ELR (cell line): ENCODE measurements around the gene TCF4.
A peak's percentile ranks its signal among the peaks of the same experiment; 100 is the strongest.

Experiments used
- DNase-seq: peaks from one replicate; pipeline ENCODE4 v3.0.0-alpha.2; 2015; ENCODE audit warnings: low read depth

Gene TCF4

DNA sequence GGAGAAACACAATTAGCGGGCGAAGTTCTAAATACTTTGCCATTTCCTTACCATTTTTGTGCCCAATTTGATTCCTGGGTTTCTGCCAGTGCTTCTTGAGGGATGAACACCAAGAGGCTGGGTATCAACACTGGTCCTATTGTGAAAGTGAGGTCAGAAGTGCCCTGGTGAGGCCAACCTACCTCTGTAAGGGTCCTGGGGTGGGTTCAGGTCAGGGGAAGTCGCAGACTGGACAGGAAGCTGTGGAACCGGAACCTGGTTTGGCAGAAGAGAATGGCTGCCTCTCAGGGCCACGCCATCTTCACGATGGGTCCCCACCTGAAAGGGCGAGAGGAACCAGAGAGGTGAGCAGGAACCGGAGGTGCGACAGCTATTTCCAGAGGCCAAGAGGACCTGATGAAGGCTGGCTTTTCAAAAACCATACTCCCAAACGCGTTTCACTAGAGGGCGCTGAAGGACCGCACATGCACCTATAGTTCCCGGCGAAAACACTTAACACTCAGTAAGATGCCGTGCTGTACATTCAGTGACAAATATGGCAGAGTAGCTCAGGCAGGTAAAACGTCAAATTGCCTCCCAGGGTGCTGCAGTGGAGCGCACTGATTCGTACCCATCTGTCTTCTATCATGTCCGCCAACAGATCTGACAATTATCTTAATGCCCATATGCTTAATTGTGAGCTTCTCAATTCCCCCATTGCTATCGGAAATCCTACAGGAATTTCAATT lies 353.5 kb downstream of the TCF4 start:
- peak; percentile 85 for DNase-seq

DNA sequence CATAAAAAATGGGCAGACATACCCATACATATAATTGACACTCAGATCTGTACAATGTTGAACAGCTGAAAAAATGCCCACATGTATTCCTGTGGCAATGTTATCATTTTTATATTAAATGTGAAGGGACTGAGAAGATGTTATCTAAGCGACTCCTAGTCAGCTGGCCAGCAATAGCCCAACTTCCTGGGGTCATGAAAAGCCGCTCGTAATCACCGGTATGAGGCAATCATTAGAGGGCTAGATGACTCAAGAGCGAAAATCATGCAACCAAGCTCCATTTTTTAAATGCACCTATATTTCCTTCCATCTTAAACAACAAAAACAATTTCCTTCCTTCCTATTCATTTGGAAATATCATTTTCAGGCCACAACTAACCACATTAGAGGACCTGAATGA lies 354.1 kb downstream of the TCF4 start:
- DNase-seq, result peak; percentile 86

DNA sequence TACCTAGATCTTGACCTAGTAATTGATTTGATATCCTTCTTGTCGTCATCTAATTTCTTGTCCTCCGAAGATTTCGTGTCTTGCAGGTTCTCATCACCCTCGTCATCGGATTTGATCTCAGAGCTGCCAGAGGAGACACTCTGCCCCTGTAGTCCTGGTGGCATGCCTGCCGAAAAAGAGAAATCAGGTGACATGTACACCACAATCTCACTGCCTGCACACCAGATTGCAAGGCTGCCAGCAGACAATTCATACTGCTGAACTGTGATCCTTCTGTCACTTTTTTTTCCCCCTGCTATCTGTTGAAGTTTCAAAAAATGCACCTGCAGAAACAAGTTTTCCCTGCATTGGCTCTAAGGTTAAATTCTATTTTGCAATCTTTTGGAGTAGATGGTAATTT lies 355.5 kb downstream of the TCF4 start:
- no peak for DNase-seq

DNA sequence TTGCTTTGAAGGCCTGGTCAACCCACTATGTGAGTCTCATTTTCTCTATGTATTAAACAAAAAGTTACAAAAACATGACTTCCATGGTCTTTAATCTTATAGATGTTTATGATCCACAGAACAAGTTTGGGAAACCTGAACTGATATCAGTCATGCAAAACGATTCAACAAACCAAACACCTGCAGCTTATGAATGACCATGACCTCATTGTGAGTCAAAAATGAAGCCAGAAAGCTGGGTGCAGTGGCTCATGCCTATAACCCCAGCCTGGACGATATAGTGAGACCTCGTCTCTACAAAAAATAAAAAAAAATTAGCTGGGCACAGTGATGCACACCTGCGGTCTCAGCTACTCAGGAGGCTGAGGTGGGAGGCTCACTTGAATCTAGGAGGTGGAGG lies 358.3 kb downstream of the TCF4 start:
- DNase-seq, result peak; percentile 19

DNA sequence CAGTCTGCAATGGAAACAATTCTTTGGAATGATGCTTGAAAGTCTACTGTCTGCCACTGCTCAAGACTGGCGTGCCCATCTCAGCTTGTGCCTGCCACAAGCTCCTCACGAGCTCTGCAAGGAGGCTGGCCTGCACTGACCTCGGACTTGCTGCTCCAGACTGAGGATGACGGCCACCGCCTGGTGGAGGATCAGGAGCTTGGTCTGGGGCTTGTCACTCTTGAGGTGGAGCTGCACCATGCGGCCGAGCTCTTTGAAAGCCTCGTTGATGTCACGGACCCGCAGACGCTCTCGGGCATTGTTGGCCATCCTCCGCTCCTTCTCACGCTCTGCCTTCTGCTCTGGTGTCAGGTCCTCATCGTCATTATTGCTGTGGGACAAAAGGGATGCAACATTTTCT lies 359.3 kb downstream of the TCF4 start:
- DNase-seq, result no peak

DNA sequence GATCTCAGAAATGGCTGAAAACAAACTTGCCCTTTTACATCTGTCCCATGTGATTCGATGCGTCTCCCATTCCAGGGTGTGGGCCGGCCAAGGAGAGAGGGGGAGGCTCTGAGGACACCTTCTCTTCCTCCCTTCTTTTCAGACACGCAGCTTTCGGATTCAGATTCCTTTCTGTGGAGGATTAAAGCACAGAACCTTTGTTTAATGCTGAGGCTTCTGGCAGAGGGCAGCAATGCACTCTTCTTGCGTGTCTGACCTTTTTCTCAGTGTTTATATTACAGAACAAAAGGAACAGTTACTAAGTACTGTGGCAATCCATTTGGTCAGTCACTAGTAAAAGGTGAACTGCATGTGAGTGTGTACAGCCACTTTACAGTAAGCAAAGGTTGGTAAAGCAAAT lies 359.8 kb downstream of the TCF4 start:
- DNase-seq, result peak; percentile 44

DNA sequence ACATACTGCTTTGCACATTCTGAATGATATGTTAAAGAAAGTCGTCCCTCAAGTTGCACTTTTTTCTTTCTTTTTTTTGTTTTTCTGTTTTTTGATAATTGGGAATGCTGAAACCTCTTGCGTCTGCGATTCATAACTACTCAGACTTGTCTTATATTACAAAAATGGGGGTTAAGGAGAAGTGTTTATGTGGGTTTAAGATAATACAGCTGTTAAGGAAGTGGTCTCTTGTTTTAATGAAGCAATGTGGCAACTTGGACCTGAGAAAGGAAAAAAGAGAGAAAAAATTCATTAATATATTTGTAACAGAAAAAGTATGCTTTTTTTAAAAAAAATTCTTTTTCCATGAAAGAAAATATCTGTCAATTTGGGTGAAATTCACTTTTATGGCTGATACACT lies 360.2 kb downstream of the TCF4 start:
- no peak for DNase-seq

DNA sequence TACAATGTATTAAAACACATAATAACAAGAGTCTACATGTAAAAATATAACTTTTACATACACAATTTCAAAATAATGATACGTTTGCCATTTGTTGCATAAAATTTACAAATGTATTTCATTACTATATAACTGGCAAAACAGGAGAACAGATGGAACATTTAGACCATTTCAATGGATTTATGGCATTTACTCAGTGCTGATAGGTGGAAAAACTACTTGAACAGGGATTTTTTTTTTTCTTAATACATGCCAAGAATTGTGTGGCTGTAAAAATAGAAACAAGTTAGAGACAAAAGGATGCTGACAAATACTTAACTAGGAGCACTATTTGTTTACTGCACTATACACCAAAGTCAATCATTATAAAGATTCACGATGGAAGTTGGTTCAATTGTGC lies 361.9 kb downstream of the TCF4 start:
- DNase-seq, result no peak

DNA sequence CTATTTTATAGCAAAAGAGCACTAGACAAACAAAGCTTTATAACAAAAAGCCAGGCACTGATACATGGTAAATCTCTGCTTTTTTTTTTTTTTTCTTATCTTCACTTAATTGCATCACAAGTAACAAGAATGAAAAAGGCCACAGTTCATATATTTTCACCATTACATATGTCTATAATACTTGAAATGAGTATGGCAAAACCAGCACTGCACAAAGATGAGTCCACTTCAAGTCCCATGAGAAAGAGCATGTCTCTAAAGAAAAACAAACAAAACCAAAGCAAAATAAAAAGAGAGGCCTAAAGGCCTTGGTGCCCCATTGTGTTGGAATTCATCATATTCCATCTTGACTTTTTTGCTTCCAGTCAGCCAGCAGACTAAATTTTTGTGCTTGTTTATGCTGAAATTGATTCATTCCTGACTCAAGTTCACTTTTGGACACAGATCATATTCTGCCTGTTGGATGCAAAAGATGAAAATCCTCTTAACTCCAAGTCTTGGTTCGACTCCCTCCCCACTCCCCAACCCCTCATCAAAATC lies 363.8 kb downstream of the TCF4 start:
- no peak for DNase-seq

DNA sequence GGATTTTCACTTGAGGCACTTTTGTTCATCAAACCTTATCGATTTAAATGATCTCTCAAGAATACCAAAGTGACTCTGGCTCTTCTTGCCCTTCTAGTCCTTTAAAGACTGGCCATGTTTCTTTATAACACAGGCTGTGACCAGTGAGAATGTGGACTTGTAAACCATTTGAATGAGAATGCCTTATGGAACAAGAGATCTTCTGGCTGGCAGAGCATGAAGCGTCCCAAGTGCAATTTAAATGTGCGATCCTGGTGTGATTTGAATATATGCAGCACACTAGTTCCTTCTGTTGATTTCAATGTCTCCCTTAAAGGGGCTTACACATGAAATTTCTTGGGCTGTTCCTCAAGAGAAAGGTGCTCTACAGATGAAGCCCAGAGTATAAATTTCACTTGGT lies 366.4 kb downstream of the TCF4 start:
- DNase-seq, result no peak

DNA sequence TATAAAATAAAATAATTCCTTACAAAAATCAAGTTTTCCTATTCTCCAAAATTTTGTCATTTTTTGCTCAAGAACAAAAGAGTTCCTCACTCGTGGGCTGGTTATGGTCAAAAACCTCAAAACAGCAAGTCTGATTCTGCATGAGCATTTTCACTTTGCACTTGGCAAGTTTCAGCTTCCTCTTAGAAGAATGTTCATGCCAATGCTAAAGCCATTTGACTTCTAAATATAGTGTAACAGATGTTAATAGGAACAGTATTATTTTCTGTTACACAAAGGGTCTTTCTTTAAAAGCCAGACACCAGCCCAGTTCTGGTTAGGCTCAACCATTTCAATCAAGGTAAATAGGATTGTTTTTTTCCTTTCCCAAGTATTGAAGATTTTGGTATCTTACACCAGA lies 367.5 kb downstream of the TCF4 start:
- DNase-seq, result no peak

DNA sequence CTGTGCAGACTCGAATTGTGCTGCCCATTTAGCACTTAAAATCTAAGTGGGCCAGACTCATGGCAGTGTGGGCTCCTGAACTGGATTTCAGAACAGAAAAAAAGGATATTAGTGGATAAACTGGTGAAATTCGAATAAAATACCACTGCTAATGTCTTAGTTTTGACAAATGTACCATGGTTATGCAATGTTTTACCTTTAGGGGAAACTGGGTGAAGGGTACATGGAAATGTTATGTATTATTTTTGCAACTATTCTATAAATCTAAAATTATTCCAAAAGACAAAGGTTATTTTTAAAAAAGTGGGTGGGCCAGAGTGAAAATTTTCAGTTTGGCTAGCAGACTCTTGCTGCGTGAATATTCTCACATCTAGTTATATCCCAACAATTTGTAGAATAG lies 368.2 kb downstream of the TCF4 start:
- DNase-seq, result no peak

DNA sequence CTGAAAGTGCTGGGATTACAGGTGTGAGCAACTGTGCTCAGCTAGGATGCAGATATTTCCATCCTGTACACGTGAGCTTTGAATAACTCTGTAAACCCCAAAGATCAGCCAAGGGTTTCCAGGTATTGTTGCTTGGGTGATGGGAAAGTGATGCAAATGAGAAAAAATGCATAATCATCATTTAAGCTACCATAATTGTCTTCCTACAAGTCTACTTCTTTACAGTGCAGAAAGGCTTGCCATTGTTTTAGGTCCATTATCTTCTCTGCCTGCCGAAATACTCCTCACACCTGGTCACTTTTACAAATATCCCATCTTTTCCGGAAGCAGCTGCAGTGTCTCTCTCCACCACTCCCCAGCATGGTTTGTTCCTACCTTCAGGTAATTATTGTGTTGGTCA lies 368.9 kb downstream of the TCF4 start:
- no peak for DNase-seq

DNA sequence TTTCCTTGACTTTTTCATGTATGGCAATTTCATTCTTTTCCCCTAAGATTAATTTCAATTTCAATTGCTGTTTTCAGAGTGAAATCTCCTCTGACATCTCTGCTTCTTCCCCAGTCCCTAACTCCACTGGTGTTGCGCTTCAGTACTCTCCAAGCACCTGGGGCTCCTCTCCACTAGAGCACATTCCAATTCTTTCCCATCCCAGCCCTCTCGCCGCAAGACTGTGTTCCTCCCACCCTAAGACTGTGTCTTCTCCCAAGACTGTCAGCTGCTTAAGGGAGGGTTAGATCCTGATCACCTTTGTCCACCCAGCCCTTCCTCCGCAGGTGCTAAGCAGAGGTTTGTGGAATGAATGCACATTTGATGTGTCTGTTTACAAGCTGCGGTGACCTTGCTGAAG lies 373.0 kb downstream of the TCF4 start:
- no peak for DNase-seq

DNA sequence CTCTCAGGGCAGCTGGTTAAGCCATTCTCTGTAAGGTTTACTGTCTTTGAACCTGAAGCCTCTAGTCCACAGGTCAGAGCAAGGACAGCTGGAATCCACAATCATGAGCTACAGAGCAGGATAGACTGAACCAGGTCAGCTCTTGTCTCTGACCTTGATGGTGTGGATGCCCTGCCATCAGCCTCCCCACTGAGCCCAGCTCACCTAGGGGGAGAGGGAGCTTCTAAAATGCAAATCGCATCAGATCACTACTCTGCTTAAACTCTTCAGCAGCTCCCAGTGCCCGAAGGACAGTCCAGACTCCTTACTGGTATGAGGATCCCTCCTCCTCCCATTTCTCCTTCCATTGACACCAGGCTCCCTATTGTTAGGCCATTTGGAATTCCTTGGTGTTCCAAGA lies 373.5 kb downstream of the TCF4 start:
- no peak for DNase-seq

DNA sequence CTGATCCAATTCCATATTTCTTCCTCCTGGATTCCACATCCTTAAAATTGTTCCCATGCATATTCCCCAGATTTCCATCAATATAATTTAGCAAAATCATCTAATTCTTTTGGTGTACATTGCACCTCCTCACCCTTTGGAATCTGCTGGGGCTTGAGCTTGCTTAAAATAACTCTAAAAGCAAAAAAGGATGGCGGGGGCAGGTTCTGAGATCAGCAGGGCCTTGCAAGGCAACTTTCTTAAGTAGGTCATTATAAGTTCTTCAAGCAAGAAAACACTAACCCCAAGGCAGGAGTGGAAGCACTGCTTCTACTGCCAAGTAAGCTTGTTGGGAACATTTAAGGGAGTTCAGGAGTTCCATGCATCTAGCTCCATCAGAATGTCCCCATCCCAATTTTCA lies 374.4 kb downstream of the TCF4 start:
- no peak for DNase-seq

DNA sequence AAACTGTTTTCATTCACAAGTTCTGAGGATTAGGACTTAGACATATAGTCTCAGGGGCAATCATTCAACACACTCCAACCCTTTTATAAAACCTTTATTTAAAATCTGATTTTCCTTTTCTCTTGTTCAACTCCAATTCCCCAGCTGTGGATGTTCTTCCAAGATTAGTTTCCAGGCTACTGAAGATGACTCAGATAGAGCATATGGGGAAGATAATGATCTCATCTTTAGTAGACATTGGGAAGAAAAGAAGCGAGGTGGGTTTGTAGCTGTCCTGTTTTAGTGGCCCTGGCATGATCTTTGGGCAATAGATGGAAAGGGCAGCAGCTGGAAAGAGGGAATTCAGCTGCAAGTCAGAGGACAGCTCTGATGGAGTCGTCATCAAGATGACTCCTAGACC lies 381.1 kb downstream of the TCF4 start:
- DNase-seq, result peak; percentile 52

DNA sequence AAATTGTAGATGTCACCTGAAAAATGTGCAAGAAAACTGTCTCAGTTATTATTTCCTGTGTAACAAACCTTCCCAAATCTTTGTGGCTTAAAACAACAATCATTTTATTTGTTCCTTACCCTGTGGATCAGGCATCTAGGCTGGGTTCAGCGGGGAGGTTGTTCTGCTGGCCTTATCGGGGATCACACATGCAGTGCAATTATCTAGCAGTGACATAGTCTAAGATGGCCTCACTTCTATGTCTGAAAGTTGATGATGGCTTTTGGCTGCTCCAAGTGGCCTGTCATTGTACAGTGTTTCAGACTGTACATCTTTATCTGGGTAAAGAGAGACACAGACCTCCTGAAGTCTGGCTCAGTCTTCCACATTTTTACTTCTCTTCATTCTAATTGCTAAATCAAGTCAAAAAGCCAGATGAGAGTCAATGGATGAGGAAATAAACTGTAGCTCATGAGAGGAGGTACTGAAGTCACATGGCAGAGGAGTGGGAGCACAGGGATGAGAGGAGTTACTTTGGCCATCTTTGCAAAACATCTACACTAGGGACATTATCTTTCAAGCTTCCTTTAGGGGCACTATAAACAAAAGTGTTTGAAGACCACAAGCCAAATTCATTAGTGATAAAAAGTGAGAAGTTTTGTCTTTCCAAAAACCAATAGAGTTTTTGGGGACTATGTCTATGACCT lies 385.6 kb downstream of the TCF4 start:
- DNase-seq, result no peak

DNA sequence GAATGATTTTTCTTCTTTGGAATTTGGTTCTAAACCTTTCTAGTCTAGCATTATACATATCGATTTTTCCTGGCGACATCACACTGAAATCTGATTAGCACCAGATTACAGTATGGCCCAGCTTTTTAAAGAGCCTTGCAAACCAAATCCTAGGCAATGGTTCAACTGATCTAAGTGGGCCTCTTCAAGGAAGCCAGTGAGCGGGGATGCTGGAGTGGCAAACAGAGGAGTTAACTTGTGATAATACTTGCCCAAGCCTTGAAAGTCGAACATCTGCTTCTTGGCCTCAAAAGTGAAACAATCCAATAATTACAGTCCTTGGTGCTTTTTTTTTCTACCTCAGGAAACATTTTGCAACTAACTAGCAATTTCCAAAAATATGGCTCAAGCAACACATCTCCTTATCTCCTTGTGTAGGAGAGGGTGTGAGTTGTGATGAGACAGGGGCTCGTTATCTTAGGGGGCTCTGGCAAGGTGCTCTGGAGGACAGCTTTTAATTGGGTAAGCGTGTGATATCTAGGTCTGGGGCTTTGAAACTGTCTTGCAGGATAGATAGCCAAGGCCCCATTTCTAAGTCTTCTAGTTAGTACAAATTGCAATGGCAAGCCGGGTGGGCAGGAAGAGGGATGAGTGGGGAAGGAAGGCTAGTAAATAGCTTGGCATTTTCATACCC lies 388.6 kb downstream of the TCF4 start:
- no peak for DNase-seq

DNA sequence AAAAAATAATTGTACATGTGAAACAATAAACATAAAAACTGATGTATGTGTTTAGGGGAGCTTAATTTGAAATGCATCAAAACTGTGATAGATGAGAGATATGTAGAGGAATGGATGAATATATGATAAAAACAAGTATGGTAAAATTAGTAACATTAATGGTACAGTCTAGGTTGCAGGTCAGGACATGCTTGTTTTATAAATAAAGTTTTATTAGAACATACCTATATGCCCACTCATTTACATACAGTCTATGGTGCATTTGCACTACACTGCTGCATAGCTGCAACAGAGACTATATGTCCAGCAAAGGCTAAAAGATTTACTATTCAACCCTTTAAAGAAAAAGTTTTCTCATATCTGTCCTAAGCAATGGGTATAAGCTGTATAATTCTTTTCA lies 392.1 kb downstream of the TCF4 start:
- no peak for DNase-seq

DNA sequence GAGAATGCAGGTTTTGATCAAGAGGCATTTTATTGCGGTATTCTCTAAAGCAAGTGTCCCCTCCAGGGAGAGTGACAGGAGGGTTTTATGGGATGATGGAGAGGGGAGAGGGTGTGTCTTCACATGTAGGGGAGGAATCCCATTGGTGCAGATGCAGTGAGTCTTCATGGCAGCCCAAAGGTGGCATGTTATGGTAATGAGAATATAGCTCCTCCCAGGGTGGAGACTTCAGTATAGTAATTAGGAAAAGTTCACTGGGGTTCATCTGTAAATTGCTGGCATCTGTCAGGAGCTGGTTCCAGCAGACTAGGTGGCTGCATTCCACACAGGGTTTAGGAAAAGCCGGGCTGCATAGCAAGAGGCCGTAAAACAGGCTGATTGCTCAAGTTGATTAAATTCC lies 398.0 kb downstream of the TCF4 start:
- no peak for DNase-seq

DNA sequence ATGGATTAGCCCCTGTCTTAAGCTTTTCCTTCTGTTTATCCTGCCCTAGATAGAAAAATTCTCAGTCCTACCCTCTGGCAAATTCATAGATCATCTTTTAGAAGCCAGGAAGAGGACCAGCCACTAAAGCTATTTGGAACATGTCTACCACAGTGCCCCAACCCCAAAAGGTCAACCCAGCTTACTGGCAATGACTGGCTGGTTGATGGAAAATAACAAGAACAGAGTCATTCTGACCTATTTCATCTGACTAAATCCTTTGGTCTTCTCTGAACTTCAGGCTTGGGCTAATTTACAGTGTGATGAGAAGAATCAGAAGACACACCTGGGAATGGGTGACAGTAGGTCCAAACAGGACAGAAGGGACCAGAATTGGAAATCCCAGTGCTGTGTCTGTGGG lies 401.4 kb downstream of the TCF4 start:
- no peak for DNase-seq

DNA sequence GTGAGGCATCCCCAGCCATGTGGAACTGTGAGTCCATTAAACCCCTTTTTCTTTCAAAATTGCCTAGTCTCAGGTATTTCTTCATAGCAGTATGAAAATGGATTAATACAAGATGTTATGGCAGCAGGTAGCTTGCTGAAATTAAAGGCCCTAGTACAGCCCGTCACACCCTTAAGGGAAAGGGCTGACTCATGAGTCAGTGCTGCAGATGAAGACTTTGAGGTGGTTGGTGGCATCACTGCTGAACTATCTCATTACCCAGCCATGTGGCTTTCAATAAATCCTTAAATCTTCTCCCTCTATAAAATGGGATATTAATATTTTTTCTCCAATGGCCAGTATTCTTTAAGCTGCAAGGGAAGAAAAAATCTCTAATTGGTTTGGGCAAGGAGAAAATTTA lies 402.6 kb downstream of the TCF4 start:
- DNase-seq, result peak; percentile 51
